ENCODE measurements around the gene NDUFS7.

Gene NDUFS7

DNA sequence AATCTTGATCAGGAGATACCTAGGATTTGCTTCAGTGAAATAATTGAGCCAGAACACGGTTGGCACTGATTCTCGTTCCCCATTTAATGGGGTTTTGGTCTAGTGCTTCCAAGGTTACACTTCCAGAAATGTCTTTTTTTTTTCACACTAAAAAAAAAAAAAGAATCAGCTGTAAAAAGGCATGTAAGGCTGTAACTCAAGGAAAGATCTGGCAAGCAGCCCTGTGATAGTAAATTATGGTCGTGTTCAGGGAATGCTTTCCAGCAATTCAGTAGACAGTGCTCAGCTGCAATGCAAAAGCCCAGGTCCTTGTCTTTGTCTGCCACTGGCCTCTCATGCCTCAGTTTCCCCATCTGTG lies 27.2 kb upstream of the NDUFS7 start:
- no peak for DNase-seq (ENCODE audit: extremely low read depth, insufficient read length)
- TF ChIP-seq, protein P1, sequence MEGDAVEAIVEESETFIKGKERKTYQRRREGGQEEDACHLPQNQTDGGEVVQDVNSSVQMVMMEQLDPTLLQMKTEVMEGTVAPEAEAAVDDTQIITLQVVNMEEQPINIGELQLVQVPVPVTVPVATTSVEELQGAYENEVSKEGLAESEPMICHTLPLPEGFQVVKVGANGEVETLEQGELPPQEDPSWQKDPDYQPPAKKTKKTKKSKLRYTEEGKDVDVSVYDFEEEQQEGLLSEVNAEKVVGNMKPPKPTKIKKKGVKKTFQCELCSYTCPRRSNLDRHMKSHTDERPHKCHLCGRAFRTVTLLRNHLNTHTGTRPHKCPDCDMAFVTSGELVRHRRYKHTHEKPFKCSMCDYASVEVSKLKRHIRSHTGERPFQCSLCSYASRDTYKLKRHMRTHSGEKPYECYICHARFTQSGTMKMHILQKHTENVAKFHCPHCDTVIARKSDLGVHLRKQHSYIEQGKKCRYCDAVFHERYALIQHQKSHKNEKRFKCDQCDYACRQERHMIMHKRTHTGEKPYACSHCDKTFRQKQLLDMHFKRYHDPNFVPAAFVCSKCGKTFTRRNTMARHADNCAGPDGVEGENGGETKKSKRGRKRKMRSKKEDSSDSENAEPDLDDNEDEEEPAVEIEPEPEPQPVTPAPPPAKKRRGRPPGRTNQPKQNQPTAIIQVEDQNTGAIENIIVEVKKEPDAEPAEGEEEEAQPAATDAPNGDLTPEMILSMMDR (IDR thresholded peaks at IDR 0.05; ENCODE audit: insufficient read depth, low read length, poor library complexity, severe bottlenecking), result no peak
- Histone ChIP-seq H3K4me3 (replicated peaks; ENCODE audit: low read depth, low read length) (no peak overlapping the region), H3K36me3 (ENCODE audit: control insufficient read depth, insufficient read depth, low read length) (peaks cover 18% of the 10 kb centered on the region), H3K27me3 (replicated peaks; ENCODE audit: control insufficient read depth, insufficient read depth, low read length) (no peaks in the 10 kb centered on the region)

DNA sequence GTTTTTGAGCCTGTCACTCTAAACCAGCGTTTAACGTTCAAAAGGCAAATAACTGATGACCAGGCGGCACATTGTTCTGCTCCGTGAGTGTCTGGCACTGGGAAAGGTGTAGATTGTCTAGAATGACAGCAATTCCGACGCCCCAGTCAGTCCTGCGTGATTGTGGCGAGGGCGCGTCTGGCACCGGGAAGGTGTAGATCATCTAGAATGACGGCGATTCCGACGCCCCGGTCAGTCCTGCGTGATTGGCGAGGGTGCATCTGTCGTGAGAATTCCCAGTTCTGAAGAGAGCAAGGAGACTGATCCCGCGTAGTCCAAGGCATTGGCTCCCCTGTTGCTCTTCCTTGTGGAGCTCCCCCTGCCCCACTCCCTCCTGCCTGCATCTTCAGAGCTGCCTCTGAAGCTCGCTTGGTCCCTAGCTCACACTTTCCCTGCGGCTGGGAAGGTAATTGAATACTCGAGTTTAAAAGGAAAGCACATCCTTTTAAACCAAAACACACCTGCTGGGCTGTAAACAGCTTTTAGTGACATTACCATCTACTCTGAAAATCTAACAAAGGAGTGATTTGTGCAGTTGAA lies 26.1 kb upstream of the NDUFS7 start:
- no peak for DNase-seq (ENCODE audit: extremely low read depth, insufficient read length)
- Histone ChIP-seq H3K36me3 (ENCODE audit: control insufficient read depth, insufficient read depth, low read length) (peaks cover 21% of the 10 kb centered on the region), H3K27me3 (replicated peaks; ENCODE audit: control insufficient read depth, insufficient read depth, low read length) (no peaks in the 10 kb centered on the region), H3K4me3 (replicated peaks; ENCODE audit: low read depth, low read length) (no peak overlapping the region)
- TF ChIP-seq, protein P1 (IDR thresholded peaks at IDR 0.05; ENCODE audit: insufficient read depth, low read length, poor library complexity, severe bottlenecking), result no peak

DNA sequence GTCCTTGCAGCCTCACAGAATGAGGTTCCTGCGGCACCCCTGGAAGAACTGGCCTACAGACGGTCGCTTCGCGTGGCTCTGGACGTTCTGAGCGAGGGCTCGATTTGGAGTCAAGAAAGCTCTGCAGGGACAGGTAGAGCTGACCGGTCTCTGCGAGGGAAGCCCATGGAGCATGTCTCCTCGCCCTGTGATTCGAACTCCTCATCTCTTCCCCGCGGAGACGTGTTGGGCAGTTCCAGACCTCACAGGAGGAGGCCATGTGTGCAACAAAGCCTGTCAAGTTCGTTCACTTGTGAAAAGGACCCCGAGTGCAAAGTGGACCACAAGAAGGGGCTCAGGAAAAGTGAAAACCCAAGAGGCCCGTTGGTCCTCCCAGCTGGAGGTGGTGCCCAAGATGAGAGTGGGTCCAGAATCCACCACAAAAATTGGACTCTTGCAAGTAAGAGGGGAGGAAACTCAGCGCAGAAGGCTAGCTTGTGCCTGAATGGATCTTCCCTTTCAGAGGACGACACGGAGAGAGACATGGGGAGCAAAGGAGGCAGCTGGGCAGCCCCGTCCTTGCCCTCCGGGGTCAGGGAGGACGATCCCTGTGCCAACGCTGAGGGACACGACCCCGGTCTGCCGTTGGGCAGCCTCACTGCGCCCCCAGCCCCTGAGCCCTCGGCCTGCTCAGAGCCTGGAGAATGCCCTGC lies 23.4 kb upstream of the NDUFS7 start:
- peaks cover 23% of the 10 kb centered on the region for H3K36me3 ChIP-seq (ENCODE audit: control insufficient read depth, insufficient read depth, low read length)

DNA sequence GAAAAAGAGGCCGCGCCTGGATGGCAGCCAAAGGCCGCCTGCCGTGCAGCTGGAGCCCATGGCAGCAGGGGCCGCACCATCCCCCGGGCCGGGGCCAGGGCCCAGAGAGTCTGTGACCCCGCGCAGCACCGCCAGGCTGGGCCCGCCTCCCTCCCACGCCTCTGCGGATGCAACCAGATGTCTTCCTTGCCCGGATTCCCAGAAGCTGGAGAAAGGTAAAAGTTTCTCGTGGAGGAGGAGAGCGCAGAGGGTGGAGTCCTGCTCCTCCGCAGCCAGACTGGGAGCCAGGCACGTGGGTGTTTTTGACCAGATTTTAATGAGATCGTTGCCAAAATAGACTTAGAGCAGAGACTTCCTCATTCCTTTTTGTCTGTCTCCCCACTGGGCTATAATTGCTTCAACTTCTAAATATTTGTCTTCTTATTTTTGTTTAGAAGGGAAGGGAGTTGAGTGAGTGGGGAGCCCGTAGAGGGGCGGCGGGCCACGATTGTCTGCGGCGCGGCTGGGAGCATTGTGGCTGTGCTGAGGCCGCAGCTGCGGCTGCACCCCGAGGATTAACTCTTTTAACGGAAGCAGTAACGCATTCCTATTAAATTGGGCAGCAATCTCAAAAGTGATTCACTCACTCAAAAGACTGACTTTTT lies 22.8 kb upstream of the NDUFS7 start:
- Histone ChIP-seq H3K36me3 (ENCODE audit: control insufficient read depth, insufficient read depth, low read length) (peaks cover 23% of the 10 kb centered on the region), H3K27me3 (replicated peaks; ENCODE audit: control insufficient read depth, insufficient read depth, low read length) (no peaks in the 10 kb centered on the region), H3K4me3 (replicated peaks; ENCODE audit: low read depth, low read length) (no peak overlapping the region)
- TF ChIP-seq, protein P1 (IDR thresholded peaks at IDR 0.05; ENCODE audit: insufficient read depth, low read length, poor library complexity, severe bottlenecking), result no peak
- DNase-seq (ENCODE audit: extremely low read depth, insufficient read length), result no peak

More for the DNA sequence above, 23.4 kb upstream of the NDUFS7 start:
- TF ChIP-seq, protein P1 (IDR thresholded peaks at IDR 0.05; ENCODE audit: insufficient read depth, low read length, poor library complexity, severe bottlenecking), result no peak
- H3K4me3 ChIP-seq (replicated peaks; ENCODE audit: low read depth, low read length), result no peak overlapping the region
- no peaks in the 10 kb centered on the region for H3K27me3 ChIP-seq (replicated peaks; ENCODE audit: control insufficient read depth, insufficient read depth, low read length)
- no peak for DNase-seq (ENCODE audit: extremely low read depth, insufficient read length)

DNA sequence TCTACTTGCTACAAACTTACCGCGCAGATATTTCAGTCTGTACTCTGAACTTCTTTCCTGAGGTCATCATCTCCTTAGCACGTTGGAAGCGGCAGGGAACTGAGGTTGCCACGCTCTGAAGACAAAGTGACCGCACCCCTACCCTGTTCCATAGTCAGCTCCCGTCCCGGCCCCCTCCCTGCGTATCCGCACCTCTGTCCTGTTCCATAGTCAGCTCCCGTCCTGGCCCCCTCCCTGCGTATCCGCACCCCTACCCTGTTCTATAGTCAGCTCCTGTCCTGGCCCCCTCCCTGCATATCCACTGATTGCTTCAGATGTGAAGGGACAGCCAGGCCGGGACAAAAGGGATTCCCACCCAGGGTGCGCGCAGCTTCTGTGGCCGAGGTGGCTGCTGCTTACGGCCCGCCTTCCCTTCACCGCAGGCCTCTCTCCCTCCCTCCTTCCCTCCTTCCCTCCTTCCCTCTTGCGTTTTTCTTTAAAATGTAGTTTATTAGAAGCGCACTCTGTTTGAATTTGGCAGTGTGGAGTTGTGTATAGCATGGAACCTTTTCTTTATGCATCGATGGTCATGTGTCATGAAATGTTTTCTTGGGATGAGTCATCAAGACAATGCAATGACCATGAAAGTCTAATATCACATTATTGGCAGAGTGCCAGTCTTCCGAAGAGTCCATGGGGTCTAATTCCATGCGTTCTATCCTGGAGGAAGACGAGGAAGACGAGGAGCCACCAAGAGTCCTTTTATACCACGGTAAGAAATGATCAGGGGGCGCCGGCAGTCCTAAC lies 21.9 kb upstream of the NDUFS7 start:
- TF ChIP-seq, protein P1 (IDR thresholded peaks at IDR 0.05; ENCODE audit: insufficient read depth, low read length, poor library complexity, severe bottlenecking), result no peak
- DNase-seq (ENCODE audit: extremely low read depth, insufficient read length), result no peak
- H3K4me3 ChIP-seq (replicated peaks; ENCODE audit: low read depth, low read length), result no peak overlapping the region
- peaks cover 25% of the 10 kb centered on the region for H3K36me3 ChIP-seq (ENCODE audit: control insufficient read depth, insufficient read depth, low read length)
- no peaks in the 10 kb centered on the region for H3K27me3 ChIP-seq (replicated peaks; ENCODE audit: control insufficient read depth, insufficient read depth, low read length)

Measured in GM06990 (cell line).